ENCODE results near the gene CLTC.

- TF ChIP-seq CTCF (CRISPR knock-in tag; IDR thresholded peaks at IDR 0.05): no peak
- TF ChIP-seq THYN1 (CRISPR knock-in tag; IDR thresholded peaks at IDR 0.05; ENCODE audit: borderline replicate concordance, low read depth): no peak
- no peak for TF ChIP-seq GTF3A (CRISPR knock-in tag; conservative IDR thresholded peaks at IDR 0.05)
- no peak for TF ChIP-seq KLF9 (CRISPR knock-in tag; IDR thresholded peaks at IDR 0.05; ENCODE audit: low read depth)
- TF ChIP-seq ZNF3 (CRISPR knock-in tag; IDR thresholded peaks at IDR 0.05): no peak
- no peak for TF ChIP-seq EZH2 (conservative IDR thresholded peaks at IDR 0.05; ENCODE audit: low read depth, low read length)
- TF ChIP-seq IRF2 (CRISPR knock-in tag; IDR thresholded peaks at IDR 0.05): no peak
These were observed 317 bp downstream of the CLTC start for GRCh38 chr17:59620064-59620359.
